ENCODE data around the gene ADAMTSL3. TPM values are rescaled to one million over a fixed set of nuclear protein-coding genes. Genes with fewer than 3 reads are reported as not detected.

The ADAMTSL3 gene
- total and polyA plus RNA-seq, 4 donors = 0.85 to 58.2 (median 7.9) TPM

DNA sequence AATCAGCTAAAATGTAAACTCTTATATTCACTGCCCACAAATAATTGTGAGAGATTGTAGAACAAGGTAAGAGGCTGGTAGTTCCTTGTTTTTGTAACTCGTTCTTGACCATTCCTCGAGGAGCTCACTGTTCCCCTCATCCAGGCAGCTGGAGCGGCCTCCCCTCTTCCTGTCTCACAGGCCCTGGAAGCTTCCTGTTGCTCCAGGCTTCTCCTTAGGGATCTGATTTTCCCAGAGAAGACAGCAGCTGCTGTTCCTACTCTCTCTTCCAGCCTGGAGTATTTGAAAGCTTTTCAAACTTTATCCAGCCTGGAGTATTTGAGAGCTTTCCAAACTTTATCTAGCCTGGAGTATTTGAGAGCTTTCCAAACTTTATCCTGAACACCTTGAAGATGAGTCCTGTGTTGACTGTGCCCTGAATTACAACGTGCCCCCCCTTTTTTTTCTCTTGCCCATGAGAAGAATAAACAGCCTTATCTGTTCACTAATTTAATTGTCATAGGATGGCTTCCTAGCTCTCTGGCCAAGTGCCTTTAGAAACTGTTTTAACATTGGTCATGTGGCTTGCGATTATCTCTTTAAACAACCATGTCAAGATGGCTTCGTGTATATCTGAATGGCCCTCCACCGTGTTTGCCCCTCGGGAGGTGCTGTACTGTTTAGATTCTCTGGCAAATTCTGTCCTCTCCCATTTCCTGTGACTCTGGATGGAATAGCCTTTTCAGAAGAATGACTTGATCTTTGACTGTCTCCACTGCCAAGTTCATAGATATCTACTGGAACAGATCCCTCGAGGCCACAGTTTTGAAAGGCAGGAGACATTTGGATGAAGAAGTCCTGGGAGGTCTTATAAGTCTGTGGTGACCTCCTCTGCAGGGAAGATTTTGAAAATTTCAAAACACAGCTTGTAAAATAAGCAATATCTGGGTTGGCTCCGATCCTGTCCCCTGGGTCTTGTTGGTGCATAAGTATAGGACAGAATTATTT is 4.8 kb downstream of the ADAMTSL3 start:
- no peak for ATAC-seq (ENCODE audit: insufficient read depth, low FRiP score)
- Histone ChIP-seq H3K27ac (ENCODE audit: low read depth in 1 of 2, low read length in 1 of 2) (peak overlapping the region in 1 of 2 donors; percentile 46), H3K27me3 (ENCODE audit: control insufficient read depth in 3 of 3, insufficient read depth in 3 of 3, low read length in 2 of 3) (peaks cover 0 to 9% (median 7%) of the 10 kb centered on the region in 3 donors), H3K9me3 (ENCODE audit: control insufficient read depth in 4 of 4, insufficient read depth in 3 of 4, low read length in 3 of 4) (no peaks in the 10 kb centered on the region), H3K9ac (ENCODE audit: insufficient read depth in 1 of 2, low read length in 2 of 2) (no peak overlapping the region), H3K4me3 (no peak overlapping the region), H3K4me1 (ENCODE audit: control insufficient read depth in 5 of 5, insufficient read depth in 5 of 5, low read length in 5 of 5) (peaks cover 0 to 24% (median 0%) of the 10 kb centered on the region in 5 donors), H3K36me3 (ENCODE audit: control insufficient read depth in 4 of 4, insufficient read depth in 4 of 4, low read length in 4 of 4) (no peaks in the 10 kb centered on the region)
- 43 to 59% methylated on average over 10 of the region's 10 CpGs for WGBS, 2 donors
- TF ChIP-seq, protein P1, sequence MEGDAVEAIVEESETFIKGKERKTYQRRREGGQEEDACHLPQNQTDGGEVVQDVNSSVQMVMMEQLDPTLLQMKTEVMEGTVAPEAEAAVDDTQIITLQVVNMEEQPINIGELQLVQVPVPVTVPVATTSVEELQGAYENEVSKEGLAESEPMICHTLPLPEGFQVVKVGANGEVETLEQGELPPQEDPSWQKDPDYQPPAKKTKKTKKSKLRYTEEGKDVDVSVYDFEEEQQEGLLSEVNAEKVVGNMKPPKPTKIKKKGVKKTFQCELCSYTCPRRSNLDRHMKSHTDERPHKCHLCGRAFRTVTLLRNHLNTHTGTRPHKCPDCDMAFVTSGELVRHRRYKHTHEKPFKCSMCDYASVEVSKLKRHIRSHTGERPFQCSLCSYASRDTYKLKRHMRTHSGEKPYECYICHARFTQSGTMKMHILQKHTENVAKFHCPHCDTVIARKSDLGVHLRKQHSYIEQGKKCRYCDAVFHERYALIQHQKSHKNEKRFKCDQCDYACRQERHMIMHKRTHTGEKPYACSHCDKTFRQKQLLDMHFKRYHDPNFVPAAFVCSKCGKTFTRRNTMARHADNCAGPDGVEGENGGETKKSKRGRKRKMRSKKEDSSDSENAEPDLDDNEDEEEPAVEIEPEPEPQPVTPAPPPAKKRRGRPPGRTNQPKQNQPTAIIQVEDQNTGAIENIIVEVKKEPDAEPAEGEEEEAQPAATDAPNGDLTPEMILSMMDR (IDR thresholded peaks at IDR 0.05; ENCODE audit: control extremely low read depth, extremely low read depth) = no peak
- peak in 2 of 3 donors; percentile 31 to 67 for DNase-seq

DNA sequence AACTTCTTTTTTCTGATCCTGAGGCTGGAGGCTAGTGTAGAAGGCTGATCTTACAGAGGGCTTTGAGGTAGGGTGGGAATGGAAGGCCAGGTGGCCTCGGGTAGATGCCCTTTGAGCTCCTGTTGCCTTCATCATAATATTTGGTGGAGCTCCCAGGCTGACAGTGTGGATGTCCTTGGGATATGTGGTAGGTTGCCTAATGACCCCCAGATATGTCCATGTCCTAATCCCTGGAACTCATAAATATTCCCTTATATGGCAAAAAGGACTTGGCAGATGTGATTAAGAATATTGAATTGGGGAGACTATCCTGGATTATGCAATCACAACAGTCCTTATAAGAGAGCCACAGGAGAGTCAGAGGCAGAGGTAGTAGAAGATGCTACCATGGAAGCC is 5.5 kb downstream of the ADAMTSL3 start:
- peaks cover 0 to 9% (median 7%) of the 10 kb centered on the region in 3 donors for H3K27me3 ChIP-seq (ENCODE audit: control insufficient read depth in 3 of 3, insufficient read depth in 3 of 3, low read length in 2 of 3)
- ATAC-seq (ENCODE audit: insufficient read depth, low FRiP score) (no peak), DNase-seq (no peak)
- no peak overlapping the region for H3K9ac ChIP-seq (ENCODE audit: insufficient read depth in 1 of 2, low read length in 2 of 2)
- no peaks in the 10 kb centered on the region for H3K36me3 ChIP-seq (ENCODE audit: control insufficient read depth in 4 of 4, insufficient read depth in 4 of 4, low read length in 4 of 4)
- TF ChIP-seq, protein P1 (IDR thresholded peaks at IDR 0.05; ENCODE audit: control extremely low read depth, extremely low read depth) = no peak
- WGBS, 2 donors = 77 to 90% methylated on average over 1 of the region's 1 CpG
- H3K4me1 ChIP-seq (ENCODE audit: control insufficient read depth in 5 of 5, insufficient read depth in 5 of 5, low read length in 5 of 5) = peaks cover 0 to 24% (median 0%) of the 10 kb centered on the region in 5 donors
- H3K9me3 ChIP-seq (ENCODE audit: control insufficient read depth in 4 of 4, insufficient read depth in 3 of 4, low read length in 3 of 4) = no peaks in the 10 kb centered on the region
- H3K4me3 ChIP-seq = no peak overlapping the region
- no peak overlapping the region for H3K27ac ChIP-seq (ENCODE audit: low read depth in 1 of 2, low read length in 1 of 2)

DNA sequence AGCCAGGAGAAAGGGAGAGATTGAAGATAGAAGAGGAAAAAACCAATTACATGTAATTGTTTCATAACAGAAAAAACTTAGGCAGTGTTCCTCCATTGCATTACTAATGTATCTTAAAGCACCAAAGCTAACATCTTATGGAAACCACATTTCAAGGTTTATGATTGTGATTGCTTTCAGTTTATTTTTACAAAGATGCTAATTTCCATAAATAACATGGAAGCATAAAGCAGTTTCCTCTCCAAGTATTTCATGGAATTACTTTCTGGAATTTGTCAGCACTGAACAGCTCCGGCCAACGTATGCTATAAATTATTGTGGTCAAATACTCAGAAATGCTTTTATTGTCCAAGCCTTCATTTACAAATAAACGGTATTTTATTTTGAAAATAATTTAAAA is 11.6 kb downstream of the ADAMTSL3 start:
- TF ChIP-seq, protein P1 (IDR thresholded peaks at IDR 0.05; ENCODE audit: control extremely low read depth, extremely low read depth) = no peak
- Histone ChIP-seq H3K27me3 (ENCODE audit: control insufficient read depth in 3 of 3, insufficient read depth in 3 of 3, low read length in 2 of 3) (no peaks in the 10 kb centered on the region), H3K4me3 (no peak overlapping the region), H3K36me3 (ENCODE audit: control insufficient read depth in 4 of 4, insufficient read depth in 4 of 4, low read length in 4 of 4) (no peaks in the 10 kb centered on the region), H3K9ac (ENCODE audit: insufficient read depth in 1 of 2, low read length in 2 of 2) (no peak overlapping the region), H3K27ac (ENCODE audit: low read depth in 1 of 2, low read length in 1 of 2) (no peak overlapping the region), H3K4me1 (ENCODE audit: control insufficient read depth in 5 of 5, insufficient read depth in 5 of 5, low read length in 5 of 5) (no peaks in the 10 kb centered on the region), H3K9me3 (ENCODE audit: control insufficient read depth in 4 of 4, insufficient read depth in 3 of 4, low read length in 3 of 4) (peaks cover 0 to 4% (median 0%) of the 10 kb centered on the region in 4 donors)
- WGBS, 2 donors = 67 to 74% methylated on average over 3 of the region's 3 CpGs
- peak in 1 of 3 donors; percentile 55 for DNase-seq
- ATAC-seq (ENCODE audit: insufficient read depth, low FRiP score) = no peak

Measured in lung (tissue), 12 donors.